Pons (tissue), 1 donor: ENCODE data around the gene UNKL.

Experiments used
- DNase-seq: peaks from one replicate; pipeline ENCODE4 v3.0.0-alpha.2; 2016; ENCODE audit warnings: low spot score

The UNKL gene

DNA sequence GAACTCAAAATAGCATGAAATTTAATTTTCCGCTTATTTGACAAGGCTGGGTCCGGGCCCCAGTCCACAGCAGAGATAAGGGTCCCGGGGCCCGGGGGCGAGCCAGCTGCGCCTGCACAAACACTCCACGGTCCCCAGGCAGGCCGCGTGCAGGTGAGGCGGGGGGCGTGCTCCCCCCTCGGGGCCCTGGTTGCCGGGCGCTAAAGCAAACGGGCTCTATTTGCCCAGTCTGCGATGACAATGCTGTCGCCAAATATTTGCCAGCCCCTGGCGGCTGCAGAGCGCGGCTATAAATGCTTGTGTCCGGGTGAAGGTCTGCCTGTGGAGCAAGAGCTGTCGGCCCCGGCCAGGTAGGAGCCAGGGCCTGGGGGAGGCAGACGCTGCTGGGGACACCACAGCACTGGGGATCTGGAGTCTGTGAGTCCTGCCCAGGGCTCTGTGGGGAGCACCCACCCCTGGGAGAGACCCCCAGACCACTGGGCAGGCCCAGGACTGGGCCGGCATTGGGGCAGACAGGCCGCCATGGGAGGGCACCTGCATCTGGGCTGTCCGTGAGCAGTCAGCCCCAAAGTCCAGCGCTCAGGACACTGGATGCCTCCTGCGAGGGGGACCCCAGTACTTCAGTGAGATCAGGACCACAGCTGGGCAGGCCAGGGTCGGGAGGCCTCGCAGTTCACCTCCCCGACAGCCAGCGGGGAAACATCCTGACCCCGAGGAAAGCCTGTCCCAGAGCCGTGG is 16.4 kb upstream of the UNKL start, which contains the start of gene PERCC1:
Gene PERCC1, plus strand, starts transcription at position 320 of the 738 bp plus-strand sequence. CDS start 1,516 bp downstream, outside the sequence.
- DNase-seq = no peak

DNA sequence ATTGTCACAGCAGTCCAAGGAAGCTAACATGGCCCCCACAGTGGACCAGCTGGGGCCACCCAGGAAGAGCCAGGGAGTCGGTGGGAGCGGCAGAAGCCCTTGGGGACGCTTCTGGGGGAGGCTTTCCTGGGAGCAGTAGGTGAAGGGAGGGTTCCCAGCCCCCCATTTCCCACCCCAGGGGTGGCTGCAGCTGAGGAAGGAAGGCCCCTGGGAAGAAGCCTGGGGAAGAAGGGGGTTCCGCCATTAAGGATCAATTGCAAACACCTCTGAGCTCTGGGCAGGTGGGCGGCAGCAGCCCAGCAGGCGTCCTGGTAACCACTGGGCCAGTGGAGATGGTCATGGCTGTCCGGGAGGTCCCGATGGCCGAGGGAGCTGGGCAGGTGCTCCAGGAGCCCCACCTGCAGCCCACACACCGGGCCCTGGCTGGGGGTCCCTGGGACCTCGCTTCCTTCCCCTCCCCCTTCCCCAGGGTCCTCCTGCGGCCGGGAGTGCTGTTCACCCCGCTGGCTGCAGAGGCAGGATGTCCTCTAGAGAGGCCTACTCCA is 15.8 kb upstream of the UNKL start:
- DNase-seq = no peak

DNA sequence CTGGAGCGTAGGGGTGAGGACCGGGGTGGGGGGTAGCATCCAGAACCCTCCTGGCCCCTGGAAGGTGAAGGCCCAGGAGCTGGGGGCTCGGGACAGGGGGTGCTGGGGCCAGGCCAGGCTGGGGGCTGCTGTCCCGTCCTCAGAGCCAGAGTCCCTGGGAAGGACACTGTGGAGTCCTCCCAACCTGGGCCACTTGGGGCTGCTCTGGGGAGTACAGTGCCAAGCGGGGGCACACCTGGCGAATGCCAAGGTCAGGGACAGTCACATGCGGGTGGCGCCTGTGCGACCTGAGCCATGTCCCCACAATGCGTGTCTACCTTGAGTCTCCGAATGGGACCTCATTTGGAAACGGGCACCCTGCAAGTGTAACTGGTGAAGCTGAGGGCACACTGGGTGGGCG is 15.1 kb upstream of the UNKL start:
- no peak for DNase-seq

DNA sequence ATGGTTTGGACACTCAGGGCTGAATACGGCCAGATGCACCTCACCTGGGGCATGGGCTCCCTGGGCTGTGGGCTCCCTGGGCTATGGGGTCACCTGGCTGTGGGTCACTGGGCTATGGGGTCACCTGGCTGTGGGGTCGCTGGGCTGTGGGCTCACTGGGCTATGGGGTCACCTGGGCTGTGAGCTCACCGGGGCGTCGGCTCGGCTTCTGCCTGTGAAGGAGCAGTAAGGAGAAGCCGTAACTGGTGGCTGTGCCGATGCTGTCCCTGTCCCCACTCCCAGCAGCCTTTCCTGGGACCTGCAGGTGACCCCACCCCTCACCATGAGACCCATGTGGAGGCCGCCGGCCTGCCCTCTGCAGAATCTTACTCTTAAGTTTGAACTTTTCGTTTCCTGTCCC is 14.5 kb upstream of the UNKL start:
- no peak for DNase-seq

DNA sequence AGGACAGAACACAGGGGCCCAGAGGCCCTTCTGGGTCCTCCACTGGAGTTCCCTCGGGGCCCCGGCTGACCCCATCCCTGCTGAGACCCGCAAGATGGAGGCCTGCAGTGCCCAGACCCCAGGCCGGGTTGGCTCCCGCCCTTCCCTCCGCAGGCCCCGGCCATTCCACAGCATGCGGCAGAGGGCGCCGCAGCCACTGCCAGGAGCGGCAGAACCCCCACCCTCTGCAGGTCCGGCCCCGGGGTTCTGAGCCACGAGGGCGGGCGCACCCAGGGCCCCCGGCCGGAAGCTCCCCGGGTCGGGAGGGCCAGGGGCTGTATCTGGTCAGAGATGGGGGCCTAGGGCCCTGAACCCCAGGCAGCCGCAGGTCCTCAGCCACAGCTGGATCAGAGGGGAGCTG is 14.0 kb upstream of the UNKL start:
- DNase-seq = no peak

DNA sequence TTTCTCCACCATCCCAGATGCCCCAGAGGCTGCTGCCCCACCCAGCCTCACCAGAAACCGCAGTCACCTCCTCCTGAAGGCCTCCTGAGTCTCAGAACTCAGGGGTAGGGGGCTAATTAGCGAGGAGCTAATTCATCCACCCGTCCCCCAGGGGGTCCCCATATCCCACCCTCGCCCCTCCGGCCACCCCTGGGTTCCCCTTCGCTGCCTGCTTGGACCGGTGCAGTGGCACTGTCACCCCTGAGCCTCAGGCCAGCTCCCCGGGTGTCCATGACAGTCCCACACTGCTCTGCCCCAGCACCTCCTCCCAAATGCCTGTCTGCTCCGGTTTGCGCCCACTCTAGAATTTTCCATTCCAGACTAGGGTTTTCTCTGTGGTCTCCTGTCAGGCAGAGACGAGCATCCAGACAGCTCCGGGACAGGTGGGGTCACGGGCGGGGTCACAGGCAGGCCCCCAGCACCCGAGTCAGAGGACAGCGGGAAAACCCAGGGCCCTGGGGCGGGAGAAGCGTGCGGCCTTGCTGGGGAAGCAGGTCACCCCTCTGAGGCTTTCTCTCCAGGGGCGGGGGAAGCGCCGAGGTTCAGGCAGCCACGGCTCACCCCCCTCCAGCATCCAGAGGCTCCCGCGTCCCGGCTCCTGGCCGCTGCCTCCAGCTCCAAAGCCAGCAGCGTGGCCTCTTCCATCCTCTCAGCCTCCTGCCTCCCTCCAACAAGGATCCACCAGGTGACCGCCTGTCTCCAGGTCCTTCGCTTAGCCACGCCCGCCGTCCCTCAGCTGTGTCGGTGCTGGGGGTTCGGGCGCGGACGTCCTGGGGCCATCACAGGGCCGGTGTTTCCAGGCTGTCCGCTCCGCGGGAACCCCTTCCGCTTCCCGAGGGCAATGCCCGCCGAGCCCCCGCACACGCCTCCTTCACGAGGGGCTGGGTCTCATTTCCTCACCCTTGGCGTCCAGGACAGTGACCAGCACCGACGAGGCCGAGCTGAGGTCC is 13.3 kb upstream of the UNKL start:
- DNase-seq = no peak

DNA sequence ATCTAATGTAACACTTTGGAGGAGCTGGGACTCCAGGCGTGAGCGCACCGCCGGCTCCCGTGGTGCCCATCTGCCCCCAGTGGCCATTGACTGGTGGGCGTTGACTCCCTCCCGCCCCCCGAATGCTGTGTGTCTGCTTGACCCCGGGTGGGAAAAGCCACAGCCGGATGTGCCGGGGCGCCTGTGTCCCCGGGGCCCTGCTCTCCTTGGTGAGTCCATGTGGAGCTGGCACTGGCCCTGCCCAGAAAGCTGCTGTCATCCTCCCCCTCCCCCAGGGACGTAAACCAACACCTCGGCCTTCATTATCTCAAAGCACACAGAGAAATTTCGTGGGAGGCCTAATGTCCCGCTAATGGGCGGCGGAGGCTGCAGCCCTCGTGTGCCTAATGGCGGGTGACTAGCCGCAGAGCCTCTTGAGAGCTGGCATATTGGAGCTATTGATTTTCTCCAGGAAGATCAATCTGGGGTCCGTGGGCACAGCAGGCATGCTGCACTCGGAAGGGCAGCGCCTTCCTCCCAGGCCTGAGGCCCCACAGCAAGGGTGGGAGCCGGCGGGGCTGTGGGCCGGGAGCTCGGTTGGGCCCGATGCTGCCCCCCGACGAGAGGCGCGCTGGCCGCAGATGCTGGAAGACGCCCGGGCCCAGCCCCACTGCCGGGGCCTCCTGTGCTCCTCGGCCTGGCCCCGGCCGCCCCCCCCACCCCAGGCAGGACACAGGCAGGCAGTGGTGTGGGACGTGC is 12.4 kb upstream of the UNKL start:
- DNase-seq = no peak

DNA sequence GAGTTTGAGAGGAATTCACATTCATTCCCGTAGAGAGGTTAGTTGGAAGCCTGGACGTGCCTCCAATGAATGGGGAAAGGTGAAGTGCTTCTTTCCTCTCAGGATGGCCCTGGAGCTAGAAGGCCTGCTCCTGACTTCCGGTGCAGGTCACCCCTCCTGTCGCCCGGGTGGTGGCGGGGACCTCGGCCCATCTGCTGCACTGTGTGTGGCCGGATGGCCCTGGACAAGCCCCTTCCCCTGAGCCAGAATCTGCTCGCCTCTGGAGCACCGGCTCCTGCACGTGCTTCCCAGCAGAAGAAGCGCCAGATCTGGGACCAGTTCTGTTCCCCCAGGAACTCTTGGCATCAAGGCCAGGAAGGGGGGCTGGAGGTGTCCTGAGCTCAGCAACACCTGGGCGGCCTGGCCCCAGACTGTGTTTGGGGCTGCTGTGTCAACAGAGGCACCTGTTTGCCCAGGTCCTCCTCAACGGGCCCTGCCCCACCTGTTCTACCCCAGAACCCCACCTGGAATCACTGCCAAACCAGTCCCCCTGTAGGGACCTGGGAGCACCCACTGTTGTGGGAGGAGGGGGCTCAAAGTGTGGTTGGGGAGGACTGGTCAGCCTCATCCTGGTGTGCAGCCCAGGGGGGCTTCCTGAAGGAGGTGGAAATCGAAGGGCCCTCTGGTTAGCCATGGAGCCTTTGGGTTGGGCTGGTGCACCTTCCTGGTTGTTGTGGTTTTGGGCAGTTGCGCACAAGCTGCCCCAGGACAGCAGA is 11.3 kb upstream of the UNKL start:
- DNase-seq = no peak

DNA sequence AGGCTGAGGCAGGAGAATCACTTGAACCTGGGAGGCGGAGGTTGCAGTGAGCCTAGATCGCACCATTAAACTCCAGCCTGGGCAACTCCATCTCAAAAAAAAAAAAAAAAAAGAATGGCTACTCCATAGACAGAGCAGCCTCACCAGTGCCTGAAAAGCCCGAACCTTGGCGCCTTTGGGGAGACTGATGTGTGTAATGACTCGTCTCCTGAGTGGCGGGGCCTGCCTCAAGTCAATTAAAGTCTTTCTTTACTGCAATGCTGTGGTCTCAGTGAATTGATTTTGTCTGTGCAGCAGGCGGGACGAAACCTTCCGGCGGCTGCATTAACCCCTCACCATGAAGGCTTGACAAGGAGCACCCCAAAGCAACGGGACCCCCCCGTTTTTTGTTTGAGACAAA is 9.5 kb upstream of the UNKL start:
- DNase-seq = no peak

DNA sequence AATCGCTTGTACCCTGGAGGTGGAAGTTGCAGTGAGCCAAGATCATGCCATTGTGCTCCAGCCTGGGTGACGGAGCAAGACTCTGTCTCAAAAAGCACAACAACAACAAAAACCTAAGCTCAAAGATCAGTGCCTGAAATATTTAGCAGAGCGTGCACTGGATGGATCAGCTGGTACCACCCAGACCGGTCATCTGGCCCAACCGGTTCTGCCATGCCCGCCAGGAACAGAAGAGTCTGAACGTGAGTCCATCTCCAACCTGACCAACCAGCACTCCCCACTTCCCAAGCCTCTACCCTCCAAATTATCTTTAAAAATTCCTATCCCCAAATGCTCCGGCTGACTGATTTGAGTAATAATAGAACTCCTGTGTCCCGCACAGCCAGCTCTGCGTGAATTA is 7.6 kb upstream of the UNKL start:
- DNase-seq = no peak

DNA sequence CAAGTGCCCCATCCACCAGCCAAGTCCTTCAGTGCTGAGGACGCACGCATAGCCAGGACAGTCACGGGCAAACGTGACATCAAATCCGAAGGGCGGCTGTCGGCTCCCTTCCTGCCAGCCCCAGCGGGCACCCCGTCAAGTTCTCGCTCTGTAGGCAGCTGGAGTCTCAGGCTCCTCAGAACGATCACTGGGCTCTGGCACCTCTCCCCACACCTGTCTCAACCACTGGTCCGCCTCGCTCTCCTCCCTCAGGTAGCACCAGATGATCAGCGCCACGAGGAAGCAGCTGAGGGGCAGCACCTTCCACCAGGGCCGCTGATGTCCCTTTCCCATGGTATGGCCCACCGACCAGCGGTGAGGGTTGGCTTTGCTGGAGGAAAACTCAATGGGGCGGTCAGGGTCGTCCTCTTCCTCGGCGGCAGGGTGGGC is 5.6 kb upstream of the UNKL start:
- DNase-seq = peak; percentile 15

DNA sequence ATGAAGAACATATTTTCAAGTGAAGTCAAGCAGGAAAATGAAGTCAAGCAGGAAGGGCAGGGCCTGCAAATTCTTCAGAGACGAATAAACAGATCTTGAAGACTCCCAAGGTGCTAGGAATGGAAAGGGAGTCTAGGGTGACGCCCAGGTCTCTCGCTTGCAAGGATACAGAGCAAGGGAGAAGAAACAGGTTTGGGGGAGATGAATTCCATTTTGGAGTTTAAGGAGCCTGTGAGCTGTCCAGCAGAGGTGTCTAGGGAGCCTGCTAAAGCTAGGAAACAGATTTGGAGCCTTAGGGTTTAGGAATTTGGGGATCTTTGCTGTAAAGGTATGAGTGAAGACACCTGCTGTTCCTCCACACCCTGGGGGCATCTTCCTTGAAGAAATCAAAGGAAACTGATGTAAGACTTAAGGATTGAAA is 2.0 kb upstream of the UNKL start:
- DNase-seq = no peak

DNA sequence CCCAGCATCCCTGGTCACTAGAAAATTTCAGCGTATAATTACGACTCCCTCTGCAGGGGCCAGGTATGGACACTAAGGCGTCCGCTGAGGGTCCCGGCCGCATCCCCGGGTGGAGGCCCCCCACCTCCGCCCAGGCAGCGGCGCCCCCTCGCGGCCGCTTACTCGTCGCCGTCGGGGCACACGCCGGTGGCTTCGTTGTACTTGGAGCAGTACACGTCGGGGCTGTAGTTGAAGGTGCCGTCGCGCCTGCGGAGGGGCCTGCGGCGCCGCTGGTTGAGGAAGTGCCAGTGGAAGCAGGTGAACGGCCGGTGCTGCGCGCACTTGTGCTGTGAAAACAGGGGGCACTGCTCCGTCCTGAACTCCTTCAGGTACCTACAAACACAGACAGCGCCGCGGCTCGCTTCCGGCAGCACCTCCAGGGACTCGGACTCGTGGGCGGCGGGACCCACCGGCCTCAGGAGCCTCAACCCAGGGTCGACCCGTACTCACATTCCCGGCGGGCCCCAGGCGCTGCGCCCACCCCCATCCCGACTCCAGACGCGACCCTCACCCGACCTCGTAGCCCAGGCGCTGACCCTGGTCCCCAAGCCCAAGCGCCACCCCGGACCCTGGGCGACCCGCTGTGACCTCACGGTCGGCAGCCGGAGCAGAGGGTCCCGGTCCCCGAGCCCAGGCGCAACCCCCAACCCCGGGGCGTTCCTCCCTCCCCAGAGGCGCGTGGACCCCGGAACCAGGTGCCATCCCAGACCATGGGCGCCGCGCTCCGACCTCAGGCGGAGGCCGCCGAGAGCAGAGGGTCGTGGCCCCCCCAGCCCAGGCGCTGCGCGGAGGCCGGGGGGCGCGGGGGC is 596 bp downstream of the UNKL start:
- no peak for DNase-seq

DNA sequence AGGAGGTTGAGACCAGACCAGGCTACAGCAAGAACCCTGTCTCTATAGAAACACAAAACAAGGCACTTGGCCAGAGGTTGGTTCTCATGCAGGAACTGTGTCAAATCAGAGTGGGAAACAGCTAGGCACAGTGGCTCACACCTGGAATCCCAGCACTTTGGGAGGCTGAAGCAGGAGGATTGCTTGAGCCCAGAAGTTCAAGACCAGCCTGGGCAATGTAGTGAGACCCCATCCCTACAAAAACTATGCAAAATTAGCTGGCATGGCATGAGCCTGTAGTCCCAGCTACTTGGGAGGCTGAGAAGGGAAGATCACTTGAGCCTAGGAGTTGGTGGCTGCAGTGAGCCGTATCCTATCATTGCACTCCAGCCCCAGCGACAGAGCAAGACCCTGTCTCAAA is 1.7 kb downstream of the UNKL start:
- no peak for DNase-seq

DNA sequence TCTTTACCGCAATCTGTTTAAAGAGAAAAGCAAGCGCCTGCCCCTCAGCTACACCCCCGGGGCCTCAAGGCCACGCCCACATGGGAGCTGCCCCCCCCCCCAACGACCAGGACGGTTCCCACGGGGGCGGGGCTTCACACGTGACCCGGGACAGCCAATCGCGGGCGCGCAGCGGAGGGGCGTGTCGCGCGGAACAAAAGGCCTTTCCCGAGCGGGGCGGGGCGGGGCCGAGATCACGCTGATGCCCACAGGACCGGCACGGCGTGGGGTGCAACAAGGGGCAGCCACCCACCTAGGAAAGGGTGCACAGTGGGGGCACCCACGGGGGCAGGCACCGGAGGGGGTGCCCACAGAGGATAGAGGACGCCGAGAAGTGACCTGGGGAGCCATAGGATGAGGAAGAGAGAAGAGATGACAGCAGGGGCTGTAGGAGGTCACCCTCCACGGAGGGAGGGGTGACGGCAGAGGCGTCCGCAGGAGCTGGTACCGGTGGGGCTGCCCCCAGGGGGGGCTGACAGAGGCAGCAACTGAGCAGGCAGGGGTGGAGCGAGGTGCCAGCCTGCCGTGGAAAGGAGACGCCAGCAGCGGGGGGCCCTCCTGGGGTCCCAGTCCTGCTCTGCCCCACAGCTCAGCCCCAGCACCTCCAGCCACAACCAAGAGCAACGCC is 6.2 kb downstream of the UNKL start:
- DNase-seq = peak; percentile 80

DNA sequence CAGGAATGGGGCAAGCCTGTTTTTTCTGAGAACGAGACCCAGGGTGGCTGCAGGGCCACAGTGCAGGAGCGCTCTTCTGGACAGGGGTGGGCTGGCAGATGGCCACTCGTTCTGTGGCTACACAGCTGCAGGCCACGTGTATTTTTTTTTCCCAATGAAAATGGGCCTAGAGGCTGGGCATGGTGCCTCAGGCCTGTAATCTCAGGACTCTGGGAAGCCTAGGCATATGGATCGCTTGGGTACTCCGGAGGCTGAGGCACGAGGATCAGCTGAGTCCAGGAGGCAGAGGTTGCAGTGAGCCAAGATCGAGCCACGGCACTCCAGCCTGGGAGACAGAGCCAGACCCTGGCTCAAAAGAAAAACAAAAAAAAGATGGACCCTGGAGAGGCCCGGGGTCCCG is 6.8 kb downstream of the UNKL start:
- peak; percentile 19 for DNase-seq

DNA sequence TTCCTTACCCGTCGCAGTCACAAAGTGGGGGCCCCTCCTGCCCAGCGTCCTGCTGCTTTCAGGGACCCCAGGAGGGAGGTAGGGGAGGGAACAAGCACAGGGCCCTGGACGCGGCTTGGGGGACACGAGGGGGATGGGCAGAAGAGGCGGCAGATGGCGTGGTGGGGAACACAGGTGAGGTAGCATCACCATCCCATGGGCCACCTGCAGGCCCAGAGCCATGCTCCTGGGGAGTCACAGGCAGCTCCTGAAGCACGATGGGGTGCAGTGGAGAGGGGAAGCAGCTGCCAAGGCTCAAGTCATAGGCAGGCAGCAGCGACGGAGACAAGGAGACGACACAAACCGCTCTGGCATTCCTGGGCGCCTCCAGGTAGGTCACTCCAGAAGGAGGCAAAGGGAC is 10.8 kb downstream of the UNKL start:
- no peak for DNase-seq

DNA sequence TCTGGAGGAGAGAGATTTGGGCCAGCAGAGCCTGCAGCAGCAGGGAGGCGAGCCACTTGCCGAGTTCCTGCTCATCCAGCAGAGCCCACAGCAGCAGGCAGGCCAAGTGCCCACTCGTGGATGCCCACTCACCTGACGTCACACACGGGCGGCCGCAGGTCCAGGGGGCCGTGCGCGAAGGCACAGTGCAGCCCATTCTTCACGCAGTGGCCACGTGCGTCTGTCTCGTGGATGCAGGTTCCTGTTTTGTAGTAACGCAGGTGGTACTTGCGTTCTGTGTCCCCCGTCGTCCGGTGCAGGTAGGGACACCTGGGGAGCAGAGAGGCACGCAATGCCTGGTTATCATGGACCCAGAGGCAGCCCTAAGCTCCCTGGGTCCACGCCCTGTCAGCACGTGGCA is 11.5 kb downstream of the UNKL start:
- no peak for DNase-seq

DNA sequence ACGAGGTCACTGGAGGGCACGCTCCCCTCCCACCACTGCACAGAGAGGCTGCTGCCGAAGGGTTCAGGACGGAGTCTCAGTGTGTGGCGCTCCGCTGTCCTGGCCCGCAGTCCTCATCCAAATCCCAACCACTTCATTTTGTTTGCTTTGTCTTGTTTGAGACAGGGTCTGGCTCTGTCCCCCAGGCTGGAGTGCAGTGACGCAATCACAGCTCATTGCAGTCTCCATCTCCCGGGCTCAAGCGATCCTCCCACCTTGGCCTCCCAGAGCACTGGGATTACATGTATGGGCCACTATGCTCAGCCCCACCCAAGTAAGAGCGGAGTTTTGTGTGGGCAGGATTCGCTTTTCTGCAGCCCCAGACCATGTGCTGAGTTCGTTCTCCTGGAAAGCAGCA is 12.7 kb downstream of the UNKL start:
- no peak for DNase-seq
